Prostate gland (tissue), 2 donors: ENCODE results near the gene MECR. TPM values are rescaled to one million over a fixed set of nuclear protein-coding genes. Genes with fewer than 3 reads are reported as not detected.

ENCODE experiments used
- DNase-seq: peaks from one replicate; pipeline ENCODE4 v3.0.0-alpha.2; 2019; ENCODE audit warnings: low spot score
- H3K27ac ChIP-seq, 2 donors: fragments of 200-600 bp; sonication (generic); 2 replicates each; pipeline ENCODE4 v1.5.1; 2017 to 2019
- H3K27me3 ChIP-seq: fragments of 200-600 bp; sonication (generic); replicated peaks from 2 replicates; pipeline ENCODE4 v1.5.1; 2019; ENCODE audit not compliant: insufficient read depth
- H3K36me3 ChIP-seq, 2 donors: fragments of 200-600 bp; sonication (generic); 1 replicate in 1 of 2; 2 replicates in 1 of 2; pipeline versions ENCODE4 v1.5.1 to v1.8.1; 2017 to 2019
- H3K4me1 ChIP-seq: fragments of 200-600 bp; sonication (generic); replicated peaks from 2 replicates; pipeline ENCODE4 v1.5.1; 2019
- H3K4me3 ChIP-seq, 2 donors: fragments of 200-600 bp; sonication (generic); 2 replicates each; pipeline ENCODE4 v1.5.1; 2017 to 2019
- H3K9me3 ChIP-seq: fragments of 200-600 bp; sonication (generic); 2 replicates; pipeline ENCODE4 v1.5.1; 2017
- POLR2A ChIP-seq: fragments of 450-650 bp; IDR thresholded peaks from one replicate; pipeline ENCODE4 v1.6.1; 2016; ENCODE audit warnings: antibody characterized with exemption, mild to moderate bottlenecking
- POLR2AphosphoS5 ChIP-seq: sonication (generic); formaldehyde crosslinking; IDR thresholded peaks from one replicate; pipeline ENCODE4 v1.6.1; 2017; ENCODE audit warnings: antibody characterized with exemption
- WGBS: methylation state at CpG from one replicate; pipeline ENCODE4 v1.1.5; 2018; 5-methylcytosine and 5-hydroxymethylcytosine counted together
- intact Hi-C: fragments of 100-400 bp; cut with DNase I; formaldehyde crosslinking; loops from one replicate; pipeline ENCODE4 v1.14.2; 2022
- total RNA-seq, 2 donors: library from RNA; depleted of rRNA; stranded (reverse); fragments of >200 nt; gene quantifications; one replicate each; pipeline ENCODE4 v1.1.0, GENCODE V29; 2016
- TF ChIP-seq, protein P1 (sequence below), 4 experiments: fragments of 200-600 bp in 2 of 4; fragments of 450-650 bp in 2 of 4; sonication (generic) in 2 of 4; IDR thresholded peaks; 1 replicate in 3 of 4; 2 replicates in 1 of 4; pipeline ENCODE4 v1.5.1; 2016 to 2019; ENCODE audit warnings: antibody characterized with exemption in 4 of 4, mild to moderate bottlenecking in 2 of 4, moderate library complexity in 2 of 4

The MECR gene
- total RNA-seq, 2 donors from 2014 or later = 17.7 to 49.3 TPM

DNA sequence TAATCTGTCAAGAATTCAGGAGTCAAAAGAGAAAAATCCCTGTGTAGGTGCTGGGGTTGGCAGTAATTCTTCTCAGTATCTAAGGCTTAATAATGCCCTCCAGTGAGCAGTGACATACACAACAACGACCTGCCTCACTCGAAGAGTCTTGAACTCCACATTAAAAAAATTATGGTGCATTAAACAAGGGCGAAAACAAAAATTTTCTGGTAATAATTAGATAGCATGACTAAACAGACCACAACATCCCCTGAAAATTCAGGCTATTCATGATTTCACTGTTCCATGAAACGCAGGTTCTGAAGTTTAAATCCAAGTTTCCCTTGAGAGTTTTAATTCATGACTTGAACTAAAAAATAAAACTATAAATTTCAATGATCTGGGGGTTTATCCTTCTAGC, 54.2 kb downstream of the MECR start:
- DNase-seq = no peak
- Histone ChIP-seq H3K36me3 (no peaks in the 10 kb centered on the region), H3K9me3 (no peaks in the 10 kb centered on the region), H3K27ac (no peak overlapping the region), H3K27me3 (no peaks in the 10 kb centered on the region), H3K4me3 (no peak overlapping the region), H3K4me1 (no peaks in the 10 kb centered on the region)
- TF ChIP-seq POLR2AphosphoS5 (no peak), POLR2A (no peak)
- TF ChIP-seq, protein P1, sequence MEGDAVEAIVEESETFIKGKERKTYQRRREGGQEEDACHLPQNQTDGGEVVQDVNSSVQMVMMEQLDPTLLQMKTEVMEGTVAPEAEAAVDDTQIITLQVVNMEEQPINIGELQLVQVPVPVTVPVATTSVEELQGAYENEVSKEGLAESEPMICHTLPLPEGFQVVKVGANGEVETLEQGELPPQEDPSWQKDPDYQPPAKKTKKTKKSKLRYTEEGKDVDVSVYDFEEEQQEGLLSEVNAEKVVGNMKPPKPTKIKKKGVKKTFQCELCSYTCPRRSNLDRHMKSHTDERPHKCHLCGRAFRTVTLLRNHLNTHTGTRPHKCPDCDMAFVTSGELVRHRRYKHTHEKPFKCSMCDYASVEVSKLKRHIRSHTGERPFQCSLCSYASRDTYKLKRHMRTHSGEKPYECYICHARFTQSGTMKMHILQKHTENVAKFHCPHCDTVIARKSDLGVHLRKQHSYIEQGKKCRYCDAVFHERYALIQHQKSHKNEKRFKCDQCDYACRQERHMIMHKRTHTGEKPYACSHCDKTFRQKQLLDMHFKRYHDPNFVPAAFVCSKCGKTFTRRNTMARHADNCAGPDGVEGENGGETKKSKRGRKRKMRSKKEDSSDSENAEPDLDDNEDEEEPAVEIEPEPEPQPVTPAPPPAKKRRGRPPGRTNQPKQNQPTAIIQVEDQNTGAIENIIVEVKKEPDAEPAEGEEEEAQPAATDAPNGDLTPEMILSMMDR (IDR thresholded peaks at IDR 0.05) = no peak
- 39% methylated on average over 4 of the region's 4 CpGs for WGBS
- intact Hi-C loops = no loop called here

DNA sequence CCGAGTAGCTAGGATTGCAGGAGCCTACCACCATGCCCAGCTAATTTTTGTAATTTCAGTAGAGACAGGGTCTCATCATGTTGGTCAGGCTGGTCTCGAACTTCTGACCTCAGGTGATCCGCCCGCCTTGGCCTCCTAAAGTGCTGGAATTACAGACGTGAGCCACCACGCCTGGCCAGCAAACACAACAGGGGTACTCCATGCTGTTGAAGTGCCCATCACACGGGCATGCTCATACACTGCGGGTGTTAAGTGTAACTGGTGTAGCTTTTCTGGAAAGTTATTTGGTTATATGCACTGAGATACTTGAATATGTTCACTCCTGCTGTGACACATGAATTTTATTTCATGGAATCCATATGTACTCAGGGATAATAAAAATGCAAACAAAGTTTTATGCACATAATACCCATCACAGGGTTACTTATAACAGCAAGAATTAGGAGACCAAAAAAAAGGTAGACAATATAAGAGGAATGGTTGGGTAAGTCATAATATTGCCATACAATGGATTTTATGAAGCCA, 58.3 kb downstream of the MECR start:
- Histone ChIP-seq H3K36me3 (no peaks in the 10 kb centered on the region), H3K27me3 (no peaks in the 10 kb centered on the region), H3K4me1 (no peaks in the 10 kb centered on the region), H3K9me3 (no peaks in the 10 kb centered on the region), H3K27ac (no peak overlapping the region), H3K4me3 (no peak overlapping the region)
- no peak for DNase-seq
- intact Hi-C loops = no loop called here
- TF ChIP-seq, protein P1 (IDR thresholded peaks at IDR 0.05) = no peak
- TF ChIP-seq POLR2AphosphoS5 = no peak
- TF ChIP-seq POLR2A = no peak
- WGBS = 89% methylated on average over 8 of the region's 8 CpGs

DNA sequence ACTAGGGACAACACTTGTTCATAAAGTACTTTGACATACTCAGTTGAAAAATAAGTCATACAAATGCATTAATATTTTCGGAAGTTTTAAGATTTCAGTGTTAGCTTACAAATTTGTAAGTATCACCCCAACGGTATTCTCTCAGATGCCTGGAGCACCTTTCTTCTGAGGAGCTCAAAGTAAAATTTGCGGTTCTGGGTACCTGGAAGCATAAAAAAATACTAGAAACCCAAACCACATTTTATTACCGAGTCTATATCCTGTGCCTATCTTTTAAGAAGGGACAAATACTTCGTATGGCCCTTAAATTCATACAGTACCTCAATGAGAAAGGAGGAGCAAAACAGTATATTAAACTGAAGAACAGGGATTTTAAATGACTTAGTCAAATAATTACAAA, 59.2 kb downstream of the MECR start:
- WGBS = 89% methylated on average over 5 of the region's 5 CpGs
- H3K4me1 ChIP-seq = no peaks in the 10 kb centered on the region
- H3K4me3 ChIP-seq = no peak overlapping the region
- H3K27me3 ChIP-seq = no peaks in the 10 kb centered on the region
- no peaks in the 10 kb centered on the region for H3K36me3 ChIP-seq
- no peaks in the 10 kb centered on the region for H3K9me3 ChIP-seq
- TF ChIP-seq POLR2A (no peak), POLR2AphosphoS5 (no peak)
- TF ChIP-seq, protein P1 (IDR thresholded peaks at IDR 0.05) = no peak
- intact Hi-C loops = no loop called here
- no peak for DNase-seq
- no peak overlapping the region for H3K27ac ChIP-seq

DNA sequence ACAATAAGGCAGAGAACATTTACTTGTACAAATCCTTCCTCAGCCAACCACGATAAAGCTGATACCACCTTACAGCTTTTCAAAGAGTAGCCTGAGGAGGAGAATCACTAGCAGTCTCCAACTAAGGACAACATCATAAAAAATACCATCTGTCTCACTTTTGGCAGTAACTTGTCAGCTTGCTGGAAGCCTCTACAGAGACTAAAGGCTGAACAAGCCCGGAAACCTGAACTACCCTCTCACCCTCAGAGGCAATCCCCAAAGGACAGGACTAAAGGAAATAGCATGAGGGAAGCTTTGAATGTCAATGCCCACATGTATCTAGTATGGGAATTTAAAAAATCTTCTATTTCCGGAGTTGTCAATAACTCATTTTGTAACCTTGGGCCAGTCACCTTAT, 59.6 kb downstream of the MECR start:
- WGBS = 16% methylated on average over 3 of the region's 3 CpGs
- H3K27me3 ChIP-seq = no peaks in the 10 kb centered on the region
- H3K36me3 ChIP-seq = peaks cover 0 to under 1% of the 10 kb centered on the region in 2 donors
- no peak for TF ChIP-seq POLR2A
- no peak for TF ChIP-seq POLR2AphosphoS5
- TF ChIP-seq, protein P1 (IDR thresholded peaks at IDR 0.05) = no peak
- DNase-seq = no peak
- no peak overlapping the region for H3K27ac ChIP-seq
- H3K4me1 ChIP-seq = no peaks in the 10 kb centered on the region
- no peaks in the 10 kb centered on the region for H3K9me3 ChIP-seq
- intact Hi-C loops = no loop called here
- no peak overlapping the region for H3K4me3 ChIP-seq

DNA sequence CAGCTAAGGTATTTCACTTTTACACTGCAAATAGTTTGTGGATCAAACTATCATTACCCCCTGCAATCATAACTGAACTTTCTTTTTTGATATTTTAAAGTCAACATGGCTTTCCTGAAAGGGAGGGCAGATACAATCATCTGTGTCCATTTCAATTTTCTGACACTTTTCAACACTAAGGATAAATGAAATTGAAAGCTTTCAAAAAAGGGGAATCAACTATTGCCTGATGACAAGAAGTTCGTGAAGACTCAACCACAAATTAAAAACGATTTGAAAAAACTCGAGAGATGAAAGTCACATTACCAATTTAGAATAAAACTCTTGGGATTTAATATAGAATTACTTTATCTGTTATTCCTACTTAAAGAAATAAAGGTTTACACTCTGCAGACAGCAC, 60.8 kb downstream of the MECR start:
- peaks cover 0 to 5% of the 10 kb centered on the region in 2 donors for H3K36me3 ChIP-seq
- H3K9me3 ChIP-seq = no peaks in the 10 kb centered on the region
- intact Hi-C loops = no loop called here
- no peaks in the 10 kb centered on the region for H3K4me1 ChIP-seq
- H3K4me3 ChIP-seq = no peak overlapping the region
- no peak for DNase-seq
- H3K27ac ChIP-seq = no peak overlapping the region
- 79% methylated on average over 3 of the region's 3 CpGs for WGBS
- H3K27me3 ChIP-seq = no peaks in the 10 kb centered on the region
- TF ChIP-seq POLR2A = no peak
- no peak for TF ChIP-seq POLR2AphosphoS5
- TF ChIP-seq, protein P1 (IDR thresholded peaks at IDR 0.05) = no peak
